ENCODE data around the gene ZCCHC3. TPM values are rescaled to one million over a fixed set of nuclear protein-coding genes. Genes with fewer than 3 reads are reported as not detected.

The ZCCHC3 gene
- total RNA-seq, 1 donor from 2014 or later: 15.6 TPM

GRCh38 chr20:276620-277495 is 20.5 kb upstream of the ZCCHC3 start:
- H3K4me3 ChIP-seq: no peak overlapping the region
- no peaks in the 10 kb centered on the region for H3K4me1 ChIP-seq
- H3K27me3 ChIP-seq: no peaks in the 10 kb centered on the region
- H3K9me3 ChIP-seq: no peaks in the 10 kb centered on the region
- no peak overlapping the region for H3K27ac ChIP-seq
- intact Hi-C loops (cut with DNase I): no loop called here
- no peak for TF ChIP-seq CTCF (IDR thresholded peaks at IDR 0.05)
- peak in 1 of 2 donors; percentile 43 for DNase-seq (ENCODE audit: low spot score in 2 of 2)
- H3K36me3 ChIP-seq: peaks cover 17 to 26% of the 10 kb centered on the region in 2 donors

GRCh38 chr20:277496-277781 is 19.9 kb upstream of the ZCCHC3 start:
- intact Hi-C loops (cut with DNase I): no loop called here
- Histone ChIP-seq H3K4me3 (no peak overlapping the region), H3K9me3 (no peaks in the 10 kb centered on the region), H3K4me1 (no peaks in the 10 kb centered on the region), H3K27me3 (no peaks in the 10 kb centered on the region), H3K27ac (no peak overlapping the region), H3K36me3 (peaks cover 17 to 26% of the 10 kb centered on the region in 2 donors)
- peak in 1 of 2 donors; percentile 47 for DNase-seq (ENCODE audit: low spot score in 2 of 2)
- TF ChIP-seq CTCF (IDR thresholded peaks at IDR 0.05): no peak

DNA sequence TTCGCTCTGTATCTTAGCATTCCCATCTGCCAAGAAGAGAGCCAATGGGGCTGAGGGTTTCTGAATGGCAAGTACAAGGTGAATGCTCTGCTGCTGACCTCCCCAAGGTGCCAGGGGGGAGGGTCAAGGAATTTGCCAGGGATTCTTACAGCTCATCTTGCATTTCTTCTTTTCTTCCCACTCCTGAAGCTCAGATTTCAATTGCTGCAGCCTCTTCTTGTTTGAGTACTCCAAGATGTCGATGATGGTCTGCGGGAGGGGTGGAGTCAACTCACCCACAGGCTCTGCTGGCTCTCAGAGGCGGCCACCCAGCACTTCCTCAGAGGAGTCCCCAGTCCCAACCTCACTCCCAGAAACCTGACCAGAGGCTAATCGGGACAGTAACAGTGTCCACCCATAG is 19.2 kb upstream of the ZCCHC3 start:
- Histone ChIP-seq H3K4me1 (no peaks in the 10 kb centered on the region), H3K9me3 (no peaks in the 10 kb centered on the region), H3K36me3 (peaks cover 17 to 26% of the 10 kb centered on the region in 2 donors), H3K4me3 (no peak overlapping the region), H3K27ac (no peak overlapping the region), H3K27me3 (no peaks in the 10 kb centered on the region)
- no peak for TF ChIP-seq CTCF (IDR thresholded peaks at IDR 0.05)
- DNase-seq (ENCODE audit: low spot score in 2 of 2): peak in 1 of 2 donors; percentile 21
- intact Hi-C loops (cut with DNase I): no loop called here

DNA sequence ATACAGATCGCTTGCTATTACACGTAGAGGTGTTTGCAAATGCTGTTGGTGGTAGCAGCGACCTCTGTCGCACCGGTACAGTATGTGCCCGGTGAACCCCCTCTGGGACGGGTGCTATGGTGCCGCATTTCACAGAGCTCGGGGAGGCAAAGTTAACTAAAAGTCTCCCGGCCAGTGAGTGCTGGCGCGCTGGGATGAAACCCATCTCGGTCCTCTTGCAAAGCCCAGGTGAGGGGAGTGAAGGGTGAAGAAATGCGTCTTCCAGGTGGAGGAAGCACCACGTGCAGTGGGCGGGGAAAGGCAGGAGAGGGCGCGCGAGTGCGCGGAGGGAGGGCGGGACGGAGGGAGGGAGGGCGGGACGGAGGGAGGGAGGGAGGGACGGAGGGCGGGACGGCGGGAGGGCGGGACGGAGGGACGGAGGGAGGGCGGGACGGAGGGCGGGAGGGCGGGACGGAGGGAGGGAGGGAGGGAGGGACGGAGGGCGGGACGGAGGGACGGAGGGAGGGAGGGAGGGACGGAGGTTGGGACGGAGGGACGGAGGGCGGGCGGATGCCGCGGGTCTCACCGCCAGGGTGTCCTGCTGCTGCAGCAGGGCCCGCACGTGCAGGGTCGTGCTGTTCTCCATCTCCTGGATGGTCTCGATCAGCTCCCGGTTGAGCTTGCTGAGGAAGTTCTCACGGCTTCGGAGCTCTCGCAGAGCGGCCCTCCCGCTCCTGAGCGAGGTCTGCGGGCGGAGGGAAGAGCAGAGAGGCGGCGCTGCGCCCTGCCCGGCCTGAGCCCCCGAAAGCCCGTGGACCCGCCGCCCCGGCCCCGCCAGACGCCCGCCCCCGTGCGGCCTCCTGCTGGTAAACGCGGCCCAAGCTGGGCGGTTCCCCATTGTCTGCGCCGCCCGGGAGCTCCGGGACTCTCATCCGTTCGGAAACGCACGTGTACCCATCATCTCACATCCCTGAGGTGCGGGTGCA is 18.5 kb upstream of the ZCCHC3 start:
- Histone ChIP-seq H3K36me3 (peaks cover 17 to 26% of the 10 kb centered on the region in 2 donors), H3K27ac (no peak overlapping the region), H3K4me3 (peak overlapping the region in 1 of 2 donors; percentile 30), H3K4me1 (no peaks in the 10 kb centered on the region), H3K9me3 (no peaks in the 10 kb centered on the region), H3K27me3 (no peaks in the 10 kb centered on the region)
- no peak for TF ChIP-seq CTCF (IDR thresholded peaks at IDR 0.05)
- peak in 1 of 2 donors; percentile 57 for DNase-seq (ENCODE audit: low spot score in 2 of 2)
- intact Hi-C loops (cut with DNase I): no loop called here

DNA sequence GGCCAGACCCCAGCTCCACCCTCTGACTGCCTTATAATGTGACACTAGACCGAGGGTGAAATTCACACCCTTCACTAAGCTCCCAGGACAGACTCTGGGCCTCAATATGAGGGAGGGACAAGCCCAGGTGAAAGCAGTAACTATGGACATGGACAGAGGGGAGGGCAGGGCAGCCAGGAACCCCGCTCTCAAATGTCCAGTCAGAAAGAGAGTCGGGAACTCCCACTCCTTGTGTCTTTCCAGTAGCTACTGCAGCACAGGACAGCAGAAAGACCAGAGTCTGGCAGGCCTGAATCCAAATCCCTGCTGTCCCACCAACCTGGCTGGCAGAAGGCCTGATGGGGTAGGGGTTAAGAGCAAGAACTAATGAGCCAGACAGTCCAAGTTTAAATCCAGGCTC is 13.2 kb upstream of the ZCCHC3 start:
- TF ChIP-seq CTCF (IDR thresholded peaks at IDR 0.05): no peak
- DNase-seq (ENCODE audit: low spot score in 2 of 2): peak in 1 of 2 donors; percentile 34
- intact Hi-C loops (cut with DNase I): no loop called here
- Histone ChIP-seq H3K27me3 (no peaks in the 10 kb centered on the region), H3K4me1 (no peaks in the 10 kb centered on the region), H3K9me3 (no peaks in the 10 kb centered on the region), H3K36me3 (no peaks in the 10 kb centered on the region), H3K27ac (no peak overlapping the region), H3K4me3 (no peak overlapping the region)
